GM12878 (cell line): ENCODE data around the gene SERPING1. TPM values are rescaled to one million over a fixed set of nuclear protein-coding genes. Genes with fewer than 3 reads are reported as not detected.

Source experiments
- ATAC-seq: fragments of 200-7000 bp; cut with Tn5 transposase; 3 replicates; pipeline ENCODE4 v1.9.1; 2020; ENCODE audit warnings: mild to moderate bottlenecking, moderate library complexity
- BruUV-seq: library from RNA; stranded (reverse); fragments of 400-500 nt; replicated peaks from 2 replicates; lab custom pipeline; 2021; lab: Mats Ljungman, UMichigan
- CTCF ChIA-PET: fragments of 300-600 bp; sonication (Branson Sonifier 250); formaldehyde crosslinking; extraction: SDS; loops from one replicate; lab custom pipeline; 2021; ENCODE audit warnings: inconsistent platforms; lab: Yijun Ruan, JAX
- POLR2A ChIA-PET: fragments of 350-600 bp; formaldehyde crosslinking; extraction: SDS; loops from one replicate; lab custom pipeline; 2021; ENCODE audit warnings: inconsistent platforms; lab: Charles Lee
- RAD21 ChIA-PET: fragments of 300-600 bp; sonication (Branson Sonifier 250); formaldehyde crosslinking; loops from one replicate; lab custom pipeline; 2023; ENCODE audit warnings: antibody characterized with exemption; ENCODE audit not compliant: unreplicated experiment; lab: Charles Lee
- SMC1A ChIA-PET: fragments of 300-600 bp; sonication (Branson Sonifier 250); formaldehyde crosslinking; loops from one replicate; lab custom pipeline; 2023; ENCODE audit not compliant: unreplicated experiment, uncharacterized antibody; lab: Charles Lee
- DNase-seq: peaks from one replicate; pipeline ENCODE4 v3.0.0-alpha.2; 2011; ENCODE audit warnings: low read depth, low spot score
- FAIRE-seq: peaks from 3 replicates; lab custom pipeline; 2011; peaks lifted over from hg19 to GRCh38; lab: Jason Lieb, UNC
- H2AFZ ChIP-seq: 2 replicates; pipeline ENCODE4 v1.6.0; 2011; ENCODE audit warnings: low read depth, low read length, control low read depth; ENCODE audit not compliant: control insufficient read depth
- H3K27ac ChIP-seq: 2 replicates; pipeline ENCODE4 v1.5.1; 2011; ENCODE audit warnings: control low read depth; ENCODE audit not compliant: control insufficient read depth, insufficient read depth
- H3K27me3 ChIP-seq, 2 experiments: replicated peaks in 1 of 2; 2 replicates each; pipeline versions ENCODE4 v1.6.0 to v1.6.1; 2011; ENCODE audit warnings: low read length in 1 of 2; ENCODE audit not compliant: control insufficient read depth in 2 of 2, insufficient read depth in 2 of 2
- H3K36me3 ChIP-seq, 2 experiments: 2 replicates each; pipeline ENCODE4 v1.5.1; 2011; ENCODE audit warnings: low read length in 1 of 2; ENCODE audit not compliant: control insufficient read depth in 2 of 2, insufficient read depth in 2 of 2
- H3K4me1 ChIP-seq: 2 replicates; pipeline ENCODE4 v1.6.1; 2011; ENCODE audit warnings: mild to moderate bottlenecking, low read length, moderate library complexity, mixed read lengths; ENCODE audit not compliant: control insufficient read depth, insufficient read depth
- H3K4me2 ChIP-seq: 2 replicates; pipeline ENCODE4 v1.6.0; 2011; ENCODE audit warnings: control low read depth; ENCODE audit not compliant: control insufficient read depth, insufficient read depth
- H3K4me3 ChIP-seq: fragments of 200-600 bp; sonication (generic); 2 replicates; pipeline ENCODE4 v1.5.1; 2016
- H3K79me2 ChIP-seq: 2 replicates; pipeline ENCODE4 v1.6.0; 2011; ENCODE audit warnings: low read length; ENCODE audit not compliant: control insufficient read depth, insufficient read depth
- H3K9ac ChIP-seq: 2 replicates; pipeline ENCODE4 v1.8.0; 2011; ENCODE audit warnings: low read length, control low read depth, mixed read lengths; ENCODE audit not compliant: control insufficient read depth, insufficient read depth
- H3K9me3 ChIP-seq: replicated peaks from 3 replicates; pipeline ENCODE4 v1.5.1; 2011; ENCODE audit warnings: mild to moderate bottlenecking, low read length; ENCODE audit not compliant: control insufficient read depth, insufficient read depth
- H4K20me1 ChIP-seq: 2 replicates; pipeline ENCODE4 v1.6.0; 2011; ENCODE audit not compliant: control insufficient read depth, insufficient read depth
- ASH2L ChIP-seq: fragments of 300-600, 200-600 bp; sonication (generic); IDR thresholded peaks from 2 replicates; pipeline ENCODE4 v1.6.1; 2017; ENCODE audit warnings: low read depth, mild to moderate bottlenecking, borderline replicate concordance
- DPF2 ChIP-seq: fragments of 450-650 bp; IDR thresholded peaks from 2 replicates; pipeline ENCODE4 v1.6.1; 2017; ENCODE audit warnings: mild to moderate bottlenecking
- ELK1 ChIP-seq: IDR thresholded peaks from 2 replicates; pipeline ENCODE4 v1.6.1; 2012; ENCODE audit warnings: low read depth, low read length, improper control_type of control experiment
- POLR2AphosphoS2 ChIP-seq: IDR thresholded peaks from 2 replicates; pipeline ENCODE4 v1.6.1; 2011; ENCODE audit warnings: low read depth, mild to moderate bottlenecking, low read length, improper control_type of control experiment, moderate library complexity
- SIN3A ChIP-seq: IDR thresholded peaks from 2 replicates; pipeline ENCODE4 v1.6.1; 2012; ENCODE audit warnings: low read depth, low read length, improper control_type of control experiment
- STAT3 ChIP-seq: IDR thresholded peaks from 2 replicates; pipeline ENCODE4 v1.6.1; 2011; ENCODE audit warnings: low read depth, low read length, improper control_type of control experiment
- WGBS: methylation state at CpG from one replicate; pipeline ENCODE4 v1.1.6; 2016; ENCODE audit warnings: low lambda C conversion rate; ENCODE audit not compliant: insufficient replicate concordance, insufficient coverage; ENCODE audit errors: missing lambda C conversion rate; 5-methylcytosine and 5-hydroxymethylcytosine counted together
- in situ Hi-C: fragments of 300-500 bp; cut with MboI; formaldehyde crosslinking; loops from 9 replicates; pipeline ENCODE4 v1.14.3; 2018; ENCODE audit warnings: mixed read lengths
- intact Hi-C: fragments of 100-400 bp; cut with micrococcal nuclease; formaldehyde crosslinking; loops from one replicate; pipeline ENCODE4 v1.14.2; 2022; ENCODE audit not compliant: unreplicated experiment
- polyA plus RNA-seq, 11 experiments: library from polyadenylated mRNA; depleted of rRNA in 4 of 11; unstranded in 6 of 11; stranded (reverse) in 5 of 11; fragments of >200 nt; fragmentation: Nextera tagmentation in 4 of 11; fragmentation: Illumina TruSeq in 1 of 11; extraction: Ambion mirVana in 4 of 11; extraction: Trizol in 1 of 11; gene quantifications; 1 replicate in 1 of 11; 2 replicates in 10 of 11; pipeline versions ENCODE4 v1.2.1 to v1.2.3, GENCODE V29; 2011 to 2016; ENCODE audit warnings: inconsistent platforms in 2 of 11, missing spikeins in 2 of 11, low read depth in 1 of 11
- total RNA-seq, 4 experiments: library from RNA; depleted of rRNA in 3 of 4; stranded (reverse); fragments of >200 nt in 3 of 4; fragmentation: Illumina TruSeq in 1 of 4; extraction: Trizol in 1 of 4; gene quantifications; 2 replicates each; pipeline versions ENCODE4 v1.2.1 to v1.2.3, GENCODE V29; 2013 to 2021
- TF ChIP-seq, protein P1 (sequence below): fragments of 150-350 bp; IDR thresholded peaks from 2 replicates; pipeline ENCODE4 v1.6.1; 2014; ENCODE audit warnings: mild to moderate bottlenecking, low read depth, low read length
- TF ChIP-seq, protein P2 (sequence below): fragments of 450-650 bp; IDR thresholded peaks from 2 replicates; pipeline ENCODE4 v1.6.1; 2017; ENCODE audit warnings: antibody characterized with exemption, mild to moderate bottlenecking, moderate library complexity
- TF ChIP-seq, protein P3 (sequence below): fragments of 450-650 bp; conservative IDR thresholded peaks from 2 replicates; pipeline ENCODE4 v1.6.1; 2017; ENCODE audit warnings: mild to moderate bottlenecking, moderate library complexity
- TF ChIP-seq, protein P4 (sequence below): fragments of 450-650 bp; IDR thresholded peaks from 2 replicates; pipeline ENCODE4 v1.6.1; 2017; ENCODE audit warnings: mild to moderate bottlenecking, moderate library complexity

Gene SERPING1
- total and polyA plus RNA-seq, 10 of the 15 experiments (the other 5 are each of a cell fraction or from before 2014, with no cell fraction given), result 0.24 to 1.4 TPM; not detected in 8

DNA sequence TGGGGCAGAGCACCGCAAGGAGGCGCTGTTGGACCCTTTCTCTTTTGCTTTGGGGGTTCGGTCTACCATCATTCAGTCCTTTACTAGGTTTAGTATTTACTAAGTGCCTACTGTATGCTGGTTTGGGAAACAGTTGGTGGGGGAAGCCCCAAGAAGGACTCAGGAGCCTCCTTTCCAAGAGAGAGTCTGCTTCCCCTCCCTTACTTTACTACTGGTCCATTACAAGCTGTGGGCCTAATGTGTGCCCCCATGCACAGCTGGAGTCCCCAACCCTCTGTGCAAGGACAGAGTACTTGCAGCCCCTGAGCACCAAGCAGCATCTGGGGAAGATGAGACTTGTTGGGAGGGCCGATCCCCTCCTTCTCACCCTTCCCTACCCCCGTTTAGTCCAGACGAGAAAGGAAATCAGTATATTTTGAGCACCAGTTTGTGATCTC is 29.1 kb upstream of the SERPING1 start (continued):
- TF ChIP-seq, protein P1, sequence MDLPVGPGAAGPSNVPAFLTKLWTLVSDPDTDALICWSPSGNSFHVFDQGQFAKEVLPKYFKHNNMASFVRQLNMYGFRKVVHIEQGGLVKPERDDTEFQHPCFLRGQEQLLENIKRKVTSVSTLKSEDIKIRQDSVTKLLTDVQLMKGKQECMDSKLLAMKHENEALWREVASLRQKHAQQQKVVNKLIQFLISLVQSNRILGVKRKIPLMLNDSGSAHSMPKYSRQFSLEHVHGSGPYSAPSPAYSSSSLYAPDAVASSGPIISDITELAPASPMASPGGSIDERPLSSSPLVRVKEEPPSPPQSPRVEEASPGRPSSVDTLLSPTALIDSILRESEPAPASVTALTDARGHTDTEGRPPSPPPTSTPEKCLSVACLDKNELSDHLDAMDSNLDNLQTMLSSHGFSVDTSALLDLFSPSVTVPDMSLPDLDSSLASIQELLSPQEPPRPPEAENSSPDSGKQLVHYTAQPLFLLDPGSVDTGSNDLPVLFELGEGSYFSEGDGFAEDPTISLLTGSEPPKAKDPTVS, result no peak
- TF ChIP-seq POLR2AphosphoS2, result no peak
- TF ChIP-seq, protein P2, sequence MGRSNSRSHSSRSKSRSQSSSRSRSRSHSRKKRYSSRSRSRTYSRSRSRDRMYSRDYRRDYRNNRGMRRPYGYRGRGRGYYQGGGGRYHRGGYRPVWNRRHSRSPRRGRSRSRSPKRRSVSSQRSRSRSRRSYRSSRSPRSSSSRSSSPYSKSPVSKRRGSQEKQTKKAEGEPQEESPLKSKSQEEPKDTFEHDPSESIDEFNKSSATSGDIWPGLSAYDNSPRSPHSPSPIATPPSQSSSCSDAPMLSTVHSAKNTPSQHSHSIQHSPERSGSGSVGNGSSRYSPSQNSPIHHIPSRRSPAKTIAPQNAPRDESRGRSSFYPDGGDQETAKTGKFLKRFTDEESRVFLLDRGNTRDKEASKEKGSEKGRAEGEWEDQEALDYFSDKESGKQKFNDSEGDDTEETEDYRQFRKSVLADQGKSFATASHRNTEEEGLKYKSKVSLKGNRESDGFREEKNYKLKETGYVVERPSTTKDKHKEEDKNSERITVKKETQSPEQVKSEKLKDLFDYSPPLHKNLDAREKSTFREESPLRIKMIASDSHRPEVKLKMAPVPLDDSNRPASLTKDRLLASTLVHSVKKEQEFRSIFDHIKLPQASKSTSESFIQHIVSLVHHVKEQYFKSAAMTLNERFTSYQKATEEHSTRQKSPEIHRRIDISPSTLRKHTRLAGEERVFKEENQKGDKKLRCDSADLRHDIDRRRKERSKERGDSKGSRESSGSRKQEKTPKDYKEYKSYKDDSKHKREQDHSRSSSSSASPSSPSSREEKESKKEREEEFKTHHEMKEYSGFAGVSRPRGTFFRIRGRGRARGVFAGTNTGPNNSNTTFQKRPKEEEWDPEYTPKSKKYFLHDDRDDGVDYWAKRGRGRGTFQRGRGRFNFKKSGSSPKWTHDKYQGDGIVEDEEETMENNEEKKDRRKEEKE, result no peak
- TF ChIP-seq, all 136 proteins: peak for 13

DNA sequence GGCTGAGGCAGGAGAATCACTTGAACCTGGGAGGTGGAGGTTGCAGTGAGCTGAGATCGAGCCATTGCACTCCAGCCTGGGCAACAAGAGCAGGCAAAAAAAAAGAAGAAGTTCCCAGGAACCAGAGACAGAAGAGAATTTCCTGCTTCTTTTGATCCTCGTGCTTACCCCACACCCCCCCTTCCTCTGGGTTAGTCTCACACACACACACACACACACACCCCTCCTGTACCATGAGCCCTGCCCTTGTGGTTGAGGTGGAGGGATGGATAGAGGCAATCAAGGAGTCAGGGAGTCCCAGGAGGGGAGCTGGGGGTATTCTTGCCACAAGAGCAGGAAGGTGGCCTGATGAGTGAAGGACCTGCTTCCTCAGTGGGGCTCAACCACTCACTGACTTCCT is 25.9 kb upstream of the SERPING1 start:
- in situ Hi-C loops, result no loop called here
- intact Hi-C loops, result no loop called here
- DNase-seq, result no peak
- BruUV-seq, result no TSS peak
- Histone ChIP-seq H3K36me3 (no peaks in the 10 kb centered on the region), H4K20me1 (no peaks in the 10 kb centered on the region), H2AFZ (no peak overlapping the region), H3K9ac (no peak overlapping the region), H3K27ac (no peak overlapping the region), H3K79me2 (peaks cover 9% of the 10 kb centered on the region), H3K4me2 (no peak overlapping the region), H3K4me1 (no peaks in the 10 kb centered on the region), H3K4me3 (no peak overlapping the region), H3K9me3 (no peaks in the 10 kb centered on the region), H3K27me3 (no peaks in the 10 kb centered on the region)
- ChIA-PET SMC1A (interaction anchor here (0.7 to 3.2 kb wide), 3 partner anchors 69 to 169 kb away, joined by 3 to 19 read pairs (median 5); no protein-coding TSS in a partner anchor), POLR2A (interaction anchor here (1.7 kb wide), 1 partner anchor 69 kb away, joined by 7 read pairs; no protein-coding TSS in a partner anchor), CTCF (interaction anchor here (0.7 to 9.2 kb wide), 6 partner anchors 12 to 220 kb away, joined by 3 to 319 read pairs (median 3); no protein-coding TSS in a partner anchor), RAD21 (interaction anchor here (0.9 to 2.3 kb wide), 3 partner anchors 69 to 229 kb away, joined by 3 to 7 read pairs (median 7); no protein-coding TSS in a partner anchor)
- no peak for FAIRE-seq
- 0% methylated on average over 2 of the region's 2 CpGs for WGBS
- ATAC-seq, result no peak
- TF ChIP-seq, protein P3, sequence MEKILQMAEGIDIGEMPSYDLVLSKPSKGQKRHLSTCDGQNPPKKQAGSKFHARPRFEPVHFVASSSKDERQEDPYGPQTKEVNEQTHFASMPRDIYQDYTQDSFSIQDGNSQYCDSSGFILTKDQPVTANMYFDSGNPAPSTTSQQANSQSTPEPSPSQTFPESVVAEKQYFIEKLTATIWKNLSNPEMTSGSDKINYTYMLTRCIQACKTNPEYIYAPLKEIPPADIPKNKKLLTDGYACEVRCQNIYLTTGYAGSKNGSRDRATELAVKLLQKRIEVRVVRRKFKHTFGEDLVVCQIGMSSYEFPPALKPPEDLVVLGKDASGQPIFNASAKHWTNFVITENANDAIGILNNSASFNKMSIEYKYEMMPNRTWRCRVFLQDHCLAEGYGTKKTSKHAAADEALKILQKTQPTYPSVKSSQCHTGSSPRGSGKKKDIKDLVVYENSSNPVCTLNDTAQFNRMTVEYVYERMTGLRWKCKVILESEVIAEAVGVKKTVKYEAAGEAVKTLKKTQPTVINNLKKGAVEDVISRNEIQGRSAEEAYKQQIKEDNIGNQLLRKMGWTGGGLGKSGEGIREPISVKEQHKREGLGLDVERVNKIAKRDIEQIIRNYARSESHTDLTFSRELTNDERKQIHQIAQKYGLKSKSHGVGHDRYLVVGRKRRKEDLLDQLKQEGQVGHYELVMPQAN, result no peak
- no peak for TF ChIP-seq ASH2L
- TF ChIP-seq STAT3, result no peak
- no peak for TF ChIP-seq ELK1
- no peak for TF ChIP-seq DPF2
- TF ChIP-seq, protein P4, sequence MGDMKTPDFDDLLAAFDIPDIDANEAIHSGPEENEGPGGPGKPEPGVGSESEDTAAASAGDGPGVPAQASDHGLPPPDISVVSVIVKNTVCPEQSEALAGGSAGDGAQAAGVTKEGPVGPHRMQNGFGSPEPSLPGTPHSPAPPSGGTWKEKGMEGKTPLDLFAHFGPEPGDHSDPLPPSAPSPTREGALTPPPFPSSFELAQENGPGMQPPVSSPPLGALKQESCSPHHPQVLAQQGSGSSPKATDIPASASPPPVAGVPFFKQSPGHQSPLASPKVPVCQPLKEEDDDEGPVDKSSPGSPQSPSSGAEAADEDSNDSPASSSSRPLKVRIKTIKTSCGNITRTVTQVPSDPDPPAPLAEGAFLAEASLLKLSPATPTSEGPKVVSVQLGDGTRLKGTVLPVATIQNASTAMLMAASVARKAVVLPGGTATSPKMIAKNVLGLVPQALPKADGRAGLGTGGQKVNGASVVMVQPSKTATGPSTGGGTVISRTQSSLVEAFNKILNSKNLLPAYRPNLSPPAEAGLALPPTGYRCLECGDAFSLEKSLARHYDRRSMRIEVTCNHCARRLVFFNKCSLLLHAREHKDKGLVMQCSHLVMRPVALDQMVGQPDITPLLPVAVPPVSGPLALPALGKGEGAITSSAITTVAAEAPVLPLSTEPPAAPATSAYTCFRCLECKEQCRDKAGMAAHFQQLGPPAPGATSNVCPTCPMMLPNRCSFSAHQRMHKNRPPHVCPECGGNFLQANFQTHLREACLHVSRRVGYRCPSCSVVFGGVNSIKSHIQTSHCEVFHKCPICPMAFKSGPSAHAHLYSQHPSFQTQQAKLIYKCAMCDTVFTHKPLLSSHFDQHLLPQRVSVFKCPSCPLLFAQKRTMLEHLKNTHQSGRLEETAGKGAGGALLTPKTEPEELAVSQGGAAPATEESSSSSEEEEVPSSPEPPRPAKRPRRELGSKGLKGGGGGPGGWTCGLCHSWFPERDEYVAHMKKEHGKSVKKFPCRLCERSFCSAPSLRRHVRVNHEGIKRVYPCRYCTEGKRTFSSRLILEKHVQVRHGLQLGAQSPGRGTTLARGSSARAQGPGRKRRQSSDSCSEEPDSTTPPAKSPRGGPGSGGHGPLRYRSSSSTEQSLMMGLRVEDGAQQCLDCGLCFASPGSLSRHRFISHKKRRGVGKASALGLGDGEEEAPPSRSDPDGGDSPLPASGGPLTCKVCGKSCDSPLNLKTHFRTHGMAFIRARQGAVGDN, result no peak
- no peak for TF ChIP-seq SIN3A
